Activated effector memory CD4-positive, alpha-beta T cell treated with anti-CD3 and anti-CD28 coated beads, Interleukin-2, amount 50 U/mL, for 16 hours (primary cell): ENCODE data around the gene CADM2.
"Not testable (repeated sequence)": the region's sequence is repeated elsewhere in the genome, so short reads cannot be mapped to it uniquely, and the experiment has no call there.

ENCODE experiments used
- DNase-seq: peaks from one replicate; pipeline ENCODE4 v3.0.0-alpha.2; 2020

Gene CADM2

GRCh38 chr3:85081191-85081906, 122.6 kb downstream of the CADM2 start:
- no peak for DNase-seq

- no peak for DNase-seq
Observed at GRCh38 chr3:85090495-85090894, 131.7 kb downstream of the CADM2 start.

DNA sequence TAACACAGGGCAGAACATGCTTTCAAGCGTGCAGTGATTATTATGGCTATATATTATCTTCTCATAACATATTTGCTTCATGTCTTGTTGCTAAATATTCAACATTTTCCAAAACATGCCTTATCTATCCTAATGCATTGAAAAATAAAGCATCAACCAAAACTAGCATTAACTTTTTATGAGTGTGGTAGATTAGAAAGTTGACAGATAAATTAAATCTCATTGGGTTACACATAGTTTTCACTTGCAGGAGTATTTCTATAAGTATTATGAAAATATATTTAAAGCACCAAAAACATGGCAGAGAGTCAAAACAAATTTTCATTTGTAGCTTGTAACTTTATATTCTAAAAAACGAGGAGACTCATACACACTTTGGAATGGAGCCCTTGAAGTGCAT, 141.5 kb downstream of the CADM2 start:
- DNase-seq = no peak

DNA sequence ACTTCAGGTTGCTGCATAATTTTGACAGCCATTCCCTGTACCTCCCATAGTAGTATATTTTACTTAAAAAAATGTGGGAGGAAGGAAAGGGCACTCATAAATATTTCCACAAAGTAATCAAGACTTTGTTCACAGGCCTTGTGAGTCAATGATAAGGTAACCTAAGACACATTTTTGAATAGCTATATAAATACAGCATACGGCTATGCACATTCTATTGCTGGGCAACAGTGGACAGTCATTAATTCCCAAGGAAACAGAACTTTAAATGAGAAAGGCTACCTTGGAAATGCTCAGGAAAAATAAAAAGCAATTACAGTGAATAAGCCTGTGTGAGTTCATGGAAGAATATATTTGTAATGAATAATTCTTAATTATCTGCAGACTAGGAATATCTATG, 144.0 kb downstream of the CADM2 start:
- DNase-seq = no peak

DNA sequence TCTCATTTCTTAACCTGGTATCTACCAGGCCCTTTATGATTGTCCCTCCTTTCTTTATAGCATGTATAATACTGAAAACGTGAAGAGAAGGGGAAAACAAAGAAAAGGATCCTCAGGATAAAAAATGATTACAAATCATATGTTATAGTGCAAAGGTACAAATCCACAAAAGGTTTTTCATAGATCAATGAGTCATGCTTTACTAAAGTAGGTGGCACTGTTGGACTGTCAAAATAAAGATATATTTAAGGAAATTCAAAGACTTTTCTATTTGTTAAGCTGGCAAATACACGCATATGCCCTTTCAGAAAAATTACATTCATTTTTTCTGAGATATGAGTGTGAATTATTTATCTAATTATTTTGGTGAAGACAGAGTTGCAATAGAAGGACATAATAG, 151.6 kb downstream of the CADM2 start:
- no peak for DNase-seq

GRCh38 chr3:85120879-85121278, 162.1 kb downstream of the CADM2 start:
- DNase-seq = no peak

- not testable (repeated sequence) for DNase-seq
Observed at GRCh38 chr3:85132864-85133263, 174.1 kb downstream of the CADM2 start.

GRCh38 chr3:85133691-85134420, 175.1 kb downstream of the CADM2 start:
- DNase-seq = not testable (repeated sequence)

DNA sequence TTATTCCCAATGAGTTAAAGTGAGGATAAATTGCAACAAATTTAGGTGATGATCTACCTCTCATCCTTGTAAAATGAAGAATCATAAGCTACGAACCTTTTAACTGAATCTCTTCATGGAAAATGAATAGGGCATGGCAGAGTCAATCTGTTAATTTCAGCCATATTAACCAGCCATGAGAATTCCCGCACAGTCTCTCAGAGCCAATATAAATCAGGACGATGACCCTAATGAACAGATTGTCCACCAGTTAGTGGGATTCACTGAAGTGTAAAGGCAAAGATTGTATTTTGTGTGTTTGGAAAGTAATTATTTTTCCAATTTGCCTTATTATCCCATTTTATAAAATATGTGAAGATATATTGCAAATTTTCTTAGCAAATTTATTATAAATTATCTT, 183.8 kb downstream of the CADM2 start:
- DNase-seq = no peak

- DNase-seq = no peak
Observed at GRCh38 chr3:85148036-85148435, 189.2 kb downstream of the CADM2 start.

DNA sequence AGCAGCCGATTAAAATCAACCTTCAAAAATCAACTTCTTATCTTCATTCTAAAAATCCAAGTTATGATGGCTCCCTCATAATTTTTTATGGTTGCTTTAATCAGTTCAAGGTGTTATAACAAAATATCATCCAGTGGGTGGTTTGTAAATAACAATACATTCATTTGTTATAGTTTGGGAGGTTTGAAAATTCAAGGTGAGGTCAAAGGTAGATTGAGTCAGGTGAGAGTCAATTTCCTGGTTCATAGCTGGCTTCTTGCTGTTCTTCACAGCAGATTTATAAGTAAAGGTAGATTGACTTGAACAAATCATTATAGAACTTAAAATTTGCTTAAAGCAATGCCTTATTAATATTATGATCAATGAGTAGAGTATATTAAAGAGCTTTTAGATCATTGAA, 192.8 kb downstream of the CADM2 start:
- no peak for DNase-seq

GRCh38 chr3:85153279-85153678, 194.5 kb downstream of the CADM2 start:
- not testable (repeated sequence) for DNase-seq

GRCh38 chr3:85159376-85159775, 200.6 kb downstream of the CADM2 start:
- no peak for DNase-seq

DNA sequence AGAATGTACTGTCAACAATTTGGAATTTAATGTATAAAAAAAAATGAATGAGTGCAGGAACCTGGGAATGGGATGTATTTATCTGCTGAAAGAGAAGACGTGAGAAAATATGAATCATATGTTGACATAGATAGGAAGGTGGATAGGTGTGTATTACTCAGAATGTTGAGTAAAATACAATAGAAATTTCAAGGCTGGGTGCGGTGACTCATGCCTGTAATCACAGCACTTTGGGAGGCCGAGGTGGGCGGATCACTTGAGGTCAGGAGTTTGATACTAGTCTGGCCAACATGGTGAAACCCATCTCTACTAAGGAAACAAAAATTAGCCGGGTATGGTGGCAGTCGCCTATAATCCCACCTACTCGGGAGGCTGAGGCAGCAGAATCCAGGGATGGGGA, 202.8 kb downstream of the CADM2 start:
- DNase-seq = no peak

DNA sequence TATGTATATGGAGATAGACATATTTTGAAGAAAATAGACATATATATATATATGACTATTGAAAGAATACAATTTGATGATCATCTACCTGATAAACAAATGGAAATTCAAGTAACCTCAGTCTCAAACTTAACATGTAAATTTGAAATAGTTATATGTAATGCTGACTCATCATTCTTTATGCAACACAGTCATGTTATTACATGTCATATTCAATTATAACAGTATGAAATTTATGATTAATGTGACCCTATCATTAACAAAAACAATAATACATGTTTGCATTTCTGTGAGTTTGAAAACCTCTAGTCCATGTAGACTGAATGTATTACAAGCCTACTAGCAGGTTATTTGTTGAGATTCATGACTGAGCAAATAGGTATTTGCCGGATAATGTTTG, 204.1 kb downstream of the CADM2 start:
- DNase-seq = no peak

- DNase-seq = no peak
Observed at GRCh38 chr3:85164436-85164835, 205.6 kb downstream of the CADM2 start.

GRCh38 chr3:85167576-85167975, 208.8 kb downstream of the CADM2 start:
- DNase-seq = no peak

DNA sequence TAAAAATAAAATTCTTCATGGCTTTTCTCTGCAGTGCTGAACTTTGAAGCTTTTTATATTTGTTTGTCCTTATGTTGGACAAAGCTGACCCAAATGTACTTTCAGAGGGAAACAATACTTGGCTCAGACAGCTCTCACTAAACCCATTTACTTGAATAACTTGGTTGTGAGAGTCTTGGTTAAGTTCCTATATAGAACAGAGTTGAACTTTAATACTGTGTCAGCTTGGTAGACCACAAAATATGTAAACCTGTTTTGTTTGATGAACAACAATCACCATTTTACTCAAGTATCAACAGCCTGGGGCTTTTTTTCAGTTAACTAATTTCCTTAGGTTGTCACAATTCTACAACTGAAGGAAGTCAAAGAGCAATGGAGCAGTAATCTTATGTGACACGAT, 211.9 kb downstream of the CADM2 start:
- DNase-seq = no peak

DNA sequence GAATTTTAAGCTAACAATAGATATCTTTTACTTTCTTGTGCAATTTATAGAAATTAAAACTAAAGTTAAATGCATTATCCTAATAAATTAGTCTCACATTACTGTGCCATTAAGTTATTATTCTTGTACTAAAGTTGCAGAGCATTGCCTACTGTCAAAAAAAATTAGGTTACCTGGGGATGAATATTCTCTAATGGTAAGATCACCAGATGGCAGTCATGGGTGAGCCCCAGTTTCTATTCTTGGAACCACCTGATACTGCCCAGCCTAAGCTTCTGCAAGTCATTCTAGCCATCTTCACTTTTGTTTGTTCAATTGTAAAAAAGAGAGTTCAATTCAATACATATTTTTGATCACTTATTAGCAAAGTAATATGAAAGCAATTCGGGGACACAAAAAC, 213.2 kb downstream of the CADM2 start:
- DNase-seq = no peak

- DNase-seq = no peak
Observed at GRCh38 chr3:85176799-85177198, 218.0 kb downstream of the CADM2 start.

DNA sequence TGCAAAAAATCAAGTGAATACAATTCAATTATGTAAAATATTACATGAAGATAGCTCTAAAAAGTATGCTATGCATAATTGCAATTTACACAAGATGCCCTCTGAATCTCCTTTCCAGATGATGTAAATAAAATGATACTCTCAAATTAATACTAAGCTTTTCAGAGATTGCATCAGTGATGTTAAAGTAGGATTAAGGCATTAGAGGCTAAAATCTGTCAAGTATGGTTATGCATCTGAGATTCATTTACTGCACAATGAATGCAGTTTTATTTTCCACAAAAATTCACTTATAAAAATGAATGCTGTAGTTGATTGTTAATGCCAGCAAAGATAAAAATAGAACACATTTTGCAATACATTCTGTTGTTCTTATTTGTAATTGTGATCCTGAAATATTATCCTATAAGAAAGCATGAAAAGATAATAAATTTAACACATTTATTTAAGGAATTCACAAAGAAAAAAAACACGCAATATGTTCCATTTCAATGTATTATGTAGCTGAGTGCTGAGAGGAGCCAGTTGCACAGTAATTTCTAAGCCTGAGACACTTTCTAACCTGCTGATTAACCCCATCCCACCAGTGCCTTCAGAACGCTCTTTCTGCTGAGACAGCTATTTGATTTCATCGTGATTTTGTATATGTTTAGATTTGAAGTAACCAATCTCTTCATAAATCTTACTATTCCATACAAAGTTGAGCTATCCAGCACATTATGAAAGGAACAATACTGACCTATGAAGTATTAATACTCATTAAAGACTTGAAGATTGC, 224.4 kb downstream of the CADM2 start:
- DNase-seq = no peak

DNA sequence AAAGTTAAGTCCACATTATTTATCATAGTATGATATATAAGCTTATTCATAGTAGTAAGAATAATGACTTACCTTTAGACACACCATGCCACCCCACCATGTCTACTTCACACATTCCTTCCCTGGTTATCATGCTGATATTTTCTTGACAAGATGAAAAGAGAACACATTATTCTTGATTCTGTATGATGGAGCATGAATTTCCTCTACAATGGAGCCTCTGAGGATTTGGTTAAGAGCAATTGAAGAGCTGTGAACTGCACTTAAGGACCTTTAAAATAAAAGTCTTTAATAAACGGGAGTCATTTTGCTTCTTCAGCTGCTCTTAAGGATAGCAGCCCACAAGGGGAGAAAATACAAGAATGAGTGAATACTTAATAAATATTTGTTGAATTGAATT, 226.7 kb downstream of the CADM2 start:
- DNase-seq = no peak

DNA sequence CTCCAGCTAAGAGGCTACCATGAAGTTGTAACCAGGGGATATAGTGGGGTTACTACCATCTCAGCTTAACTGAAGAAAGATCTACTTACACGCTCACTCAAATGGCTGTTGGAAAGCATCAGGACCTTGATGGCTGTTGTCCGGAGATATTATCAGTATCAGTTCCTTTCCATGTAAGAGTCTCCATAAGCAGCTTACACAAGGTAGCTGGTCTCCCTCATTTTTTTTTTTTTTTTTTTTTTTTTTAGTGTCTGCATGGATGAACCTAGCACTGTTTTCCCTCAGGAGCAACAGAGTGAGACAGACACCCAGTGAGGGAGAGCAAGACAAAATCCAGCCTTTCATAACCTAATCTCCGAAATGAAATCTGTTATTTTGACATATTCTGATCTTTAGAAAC, 230.9 kb downstream of the CADM2 start:
- DNase-seq = no peak

DNA sequence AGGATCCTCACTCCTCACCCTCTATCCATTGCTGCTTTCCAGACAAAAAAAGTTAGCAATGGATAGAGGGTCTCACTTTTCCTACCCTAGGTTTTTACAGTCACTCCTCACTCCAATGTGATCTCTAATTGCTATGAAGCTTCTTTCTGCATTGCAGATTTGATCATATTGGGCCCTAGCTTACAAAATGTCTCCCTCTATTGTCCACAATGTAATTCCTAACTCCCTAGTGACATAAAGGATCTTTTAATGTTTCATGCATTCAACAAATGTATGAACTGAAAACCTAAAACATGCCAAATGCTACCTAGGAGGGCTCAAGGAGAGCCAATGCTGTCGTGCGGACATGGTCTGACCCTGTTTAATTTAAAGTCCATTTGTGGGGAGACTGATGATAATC, 234.8 kb downstream of the CADM2 start:
- no peak for DNase-seq
